ENCODE measurements around the gene PAK6. TPM values are rescaled to one million over a fixed set of nuclear protein-coding genes. Genes with fewer than 3 reads are reported as not detected.

Gene PAK6
- total RNA-seq, 1 experiment from 2014 or later = 30.4 TPM

DNA sequence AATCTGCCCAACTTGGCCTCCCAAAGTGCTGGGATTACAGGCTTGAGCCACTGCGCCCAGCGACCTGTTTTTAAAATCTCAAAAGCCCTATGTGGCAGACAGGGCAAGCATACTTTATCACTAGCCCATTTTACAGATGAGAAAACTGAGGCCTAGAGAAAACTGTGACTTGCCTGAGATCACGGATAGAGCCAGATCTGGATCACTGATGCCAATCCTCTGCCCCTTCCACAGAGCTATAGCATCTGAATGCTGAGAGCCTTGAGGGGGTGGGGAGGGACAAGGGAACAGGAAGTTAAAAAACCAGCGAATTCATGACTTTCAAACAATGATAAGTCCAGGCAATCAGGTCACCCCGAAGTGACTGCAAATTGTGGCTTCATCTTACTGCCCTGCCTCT lies 36.7 kb downstream of the PAK6 start:
- POLR2A ChIA-PET (ENCODE audit: unreplicated experiment) = no interaction called here
- CTCF ChIA-PET = no interaction called here
- H3K9me3 ChIP-seq (ENCODE audit: low read length) = no peaks in the 10 kb centered on the region

DNA sequence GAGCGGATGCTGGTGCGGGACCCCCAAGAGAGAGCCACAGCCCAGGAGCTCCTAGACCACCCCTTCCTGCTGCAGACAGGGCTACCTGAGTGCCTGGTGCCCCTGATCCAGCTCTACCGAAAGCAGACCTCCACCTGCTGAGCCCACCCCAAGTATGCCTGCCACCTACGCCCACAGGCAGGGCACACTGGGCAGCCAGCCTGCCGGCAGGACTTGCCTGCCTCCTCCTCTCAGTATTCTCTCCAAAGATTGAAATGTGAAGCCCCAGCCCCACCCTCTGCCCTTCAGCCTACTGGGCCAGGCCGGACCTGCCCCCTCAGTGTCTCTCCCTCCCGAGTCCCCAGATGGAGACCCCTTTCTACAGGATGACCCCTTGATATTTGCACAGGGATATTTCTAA lies 37.1 kb downstream of the PAK6 start:
- Histone ChIP-seq H3F3A (ENCODE audit: low read length, unreplicated experiment) (no peaks in the 10 kb centered on the region), H3K27ac (ENCODE audit: low read length) (no peak overlapping the region), H4K20me1 (ENCODE audit: low read length) (no peaks in the 10 kb centered on the region), H3K9me3 (ENCODE audit: low read length) (no peaks in the 10 kb centered on the region), H3K4me3 (ENCODE audit: low read length) (no peak overlapping the region), H3K9me2 (replicated peaks; ENCODE audit: low read length) (no peaks in the 10 kb centered on the region), H3K36me3 (ENCODE audit: low read depth, low read length) (peaks cover 6% of the 10 kb centered on the region; the same call in 1 of the 2 replicates), H2AFZ (ENCODE audit: low read length) (no peak overlapping the region), H3K4me1 (ENCODE audit: insufficient read depth, low read length) (no peaks in the 10 kb centered on the region), H3K27me3 (ENCODE audit: low read length) (no peaks in the 10 kb centered on the region), H3K79me2 (ENCODE audit: low read length) (no peaks in the 10 kb centered on the region), H3K9ac (ENCODE audit: low read length) (no peak overlapping the region), H3K4me2 (ENCODE audit: low read length) (no peak overlapping the region)
- no peak for ATAC-seq
- intact Hi-C loops (cut with micrococcal nuclease) = no loop called here
- DNase-seq = no peak
- BruUV-seq (replicated peaks) = no TSS peak
- POLR2A ChIA-PET (ENCODE audit: unreplicated experiment) = no interaction called here
- TF ChIP-seq, protein P1, sequence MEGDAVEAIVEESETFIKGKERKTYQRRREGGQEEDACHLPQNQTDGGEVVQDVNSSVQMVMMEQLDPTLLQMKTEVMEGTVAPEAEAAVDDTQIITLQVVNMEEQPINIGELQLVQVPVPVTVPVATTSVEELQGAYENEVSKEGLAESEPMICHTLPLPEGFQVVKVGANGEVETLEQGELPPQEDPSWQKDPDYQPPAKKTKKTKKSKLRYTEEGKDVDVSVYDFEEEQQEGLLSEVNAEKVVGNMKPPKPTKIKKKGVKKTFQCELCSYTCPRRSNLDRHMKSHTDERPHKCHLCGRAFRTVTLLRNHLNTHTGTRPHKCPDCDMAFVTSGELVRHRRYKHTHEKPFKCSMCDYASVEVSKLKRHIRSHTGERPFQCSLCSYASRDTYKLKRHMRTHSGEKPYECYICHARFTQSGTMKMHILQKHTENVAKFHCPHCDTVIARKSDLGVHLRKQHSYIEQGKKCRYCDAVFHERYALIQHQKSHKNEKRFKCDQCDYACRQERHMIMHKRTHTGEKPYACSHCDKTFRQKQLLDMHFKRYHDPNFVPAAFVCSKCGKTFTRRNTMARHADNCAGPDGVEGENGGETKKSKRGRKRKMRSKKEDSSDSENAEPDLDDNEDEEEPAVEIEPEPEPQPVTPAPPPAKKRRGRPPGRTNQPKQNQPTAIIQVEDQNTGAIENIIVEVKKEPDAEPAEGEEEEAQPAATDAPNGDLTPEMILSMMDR (conservative IDR thresholded peaks at IDR 0.05; ENCODE audit: low read depth, low read length) = no peak
- TF ChIP-seq EZH2 (IDR thresholded peaks at IDR 0.05; ENCODE audit: low read length, unreplicated experiment) (no peak), EZH2phosphoT487 (IDR thresholded peaks at IDR 0.05; ENCODE audit: borderline replicate concordance, low read length) (no peak)
- CTCF ChIA-PET = no interaction called here

More for the DNA sequence above, 36.7 kb downstream of the PAK6 start:
- no peak overlapping the region for H2AFZ ChIP-seq (ENCODE audit: low read length)
- intact Hi-C loops (cut with micrococcal nuclease) = no loop called here
- no peak for ATAC-seq
- H3F3A ChIP-seq (ENCODE audit: low read length, unreplicated experiment) = no peaks in the 10 kb centered on the region
- TF ChIP-seq EZH2phosphoT487 (IDR thresholded peaks at IDR 0.05; ENCODE audit: borderline replicate concordance, low read length) = no peak
- TF ChIP-seq EZH2 (IDR thresholded peaks at IDR 0.05; ENCODE audit: low read length, unreplicated experiment) = no peak
- TF ChIP-seq, protein P1 (conservative IDR thresholded peaks at IDR 0.05; ENCODE audit: low read depth, low read length) = no peak
- no peaks in the 10 kb centered on the region for H3K4me1 ChIP-seq (ENCODE audit: insufficient read depth, low read length)
- H3K36me3 ChIP-seq (ENCODE audit: low read depth, low read length) = peaks cover 6% of the 10 kb centered on the region; the same call in 1 of the 2 replicates
- H3K4me3 ChIP-seq (ENCODE audit: low read length) = no peak overlapping the region
- no peak overlapping the region for H3K4me2 ChIP-seq (ENCODE audit: low read length)
- no peak for DNase-seq
- BruUV-seq (replicated peaks) = no TSS peak
- no peak overlapping the region for H3K27ac ChIP-seq (ENCODE audit: low read length)
- H3K27me3 ChIP-seq (ENCODE audit: low read length) = no peaks in the 10 kb centered on the region
- H3K79me2 ChIP-seq (ENCODE audit: low read length) = no peaks in the 10 kb centered on the region
- H3K9ac ChIP-seq (ENCODE audit: low read length) = no peak overlapping the region
- H4K20me1 ChIP-seq (ENCODE audit: low read length) = no peaks in the 10 kb centered on the region
- no peaks in the 10 kb centered on the region for H3K9me2 ChIP-seq (replicated peaks; ENCODE audit: low read length)

DNA sequence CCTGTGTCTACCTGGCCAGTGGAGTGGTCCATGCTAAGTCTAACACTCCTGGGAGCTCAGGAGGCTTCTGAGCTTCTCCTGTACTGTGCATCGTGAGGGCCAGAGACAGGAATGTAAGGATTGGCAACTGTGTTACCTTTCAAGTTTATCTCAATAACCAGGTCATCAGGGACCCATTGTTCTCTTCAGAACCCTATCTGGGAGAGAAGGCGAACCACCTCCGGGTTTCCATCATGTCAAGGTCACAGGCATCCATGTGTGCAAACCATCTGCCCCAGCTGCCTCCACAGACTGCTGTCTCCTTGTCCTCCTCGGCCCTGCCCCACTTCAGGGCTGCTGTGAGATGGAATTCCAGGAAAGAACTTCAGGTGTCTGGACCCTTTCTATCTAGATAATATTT lies 38.1 kb downstream of the PAK6 start:
- peaks cover 6% of the 10 kb centered on the region; the same call in 1 of the 2 replicates for H3K36me3 ChIP-seq (ENCODE audit: low read depth, low read length)
- no peak for TF ChIP-seq EZH2 (IDR thresholded peaks at IDR 0.05; ENCODE audit: low read length, unreplicated experiment)
- no peak for TF ChIP-seq EZH2phosphoT487 (IDR thresholded peaks at IDR 0.05; ENCODE audit: borderline replicate concordance, low read length)
- TF ChIP-seq, protein P1 (conservative IDR thresholded peaks at IDR 0.05; ENCODE audit: low read depth, low read length) = no peak
- H3K4me2 ChIP-seq (ENCODE audit: low read length) = no peak overlapping the region
- H3K27me3 ChIP-seq (ENCODE audit: low read length) = no peaks in the 10 kb centered on the region
- H2AFZ ChIP-seq (ENCODE audit: low read length) = no peak overlapping the region
- ChIA-PET CTCF (no interaction called here), POLR2A (ENCODE audit: unreplicated experiment) (no interaction called here)
- no peaks in the 10 kb centered on the region for H4K20me1 ChIP-seq (ENCODE audit: low read length)
- H3K9ac ChIP-seq (ENCODE audit: low read length) = no peak overlapping the region
- BruUV-seq (replicated peaks) = no TSS peak
- intact Hi-C loops (cut with micrococcal nuclease) = no loop called here
- H3K4me1 ChIP-seq (ENCODE audit: insufficient read depth, low read length) = no peaks in the 10 kb centered on the region
- no peak overlapping the region for H3K4me3 ChIP-seq (ENCODE audit: low read length)
- no peaks in the 10 kb centered on the region for H3K79me2 ChIP-seq (ENCODE audit: low read length)
- DNase-seq (no peak), ATAC-seq (no peak)
- no peaks in the 10 kb centered on the region for H3F3A ChIP-seq (ENCODE audit: low read length, unreplicated experiment)
- H3K9me2 ChIP-seq (replicated peaks; ENCODE audit: low read length) = no peaks in the 10 kb centered on the region
- no peaks in the 10 kb centered on the region for H3K9me3 ChIP-seq (ENCODE audit: low read length)
- H3K27ac ChIP-seq (ENCODE audit: low read length) = no peak overlapping the region
